ENCODE data around the gene RSU1. TPM values are rescaled to one million over a fixed set of nuclear protein-coding genes. Genes with fewer than 3 reads are reported as not detected.
A peak's percentile ranks its signal among the peaks of the same experiment; 100 is the strongest.

Gene RSU1
- 53.4 TPM for polyA plus RNA-seq (2013)

DNA sequence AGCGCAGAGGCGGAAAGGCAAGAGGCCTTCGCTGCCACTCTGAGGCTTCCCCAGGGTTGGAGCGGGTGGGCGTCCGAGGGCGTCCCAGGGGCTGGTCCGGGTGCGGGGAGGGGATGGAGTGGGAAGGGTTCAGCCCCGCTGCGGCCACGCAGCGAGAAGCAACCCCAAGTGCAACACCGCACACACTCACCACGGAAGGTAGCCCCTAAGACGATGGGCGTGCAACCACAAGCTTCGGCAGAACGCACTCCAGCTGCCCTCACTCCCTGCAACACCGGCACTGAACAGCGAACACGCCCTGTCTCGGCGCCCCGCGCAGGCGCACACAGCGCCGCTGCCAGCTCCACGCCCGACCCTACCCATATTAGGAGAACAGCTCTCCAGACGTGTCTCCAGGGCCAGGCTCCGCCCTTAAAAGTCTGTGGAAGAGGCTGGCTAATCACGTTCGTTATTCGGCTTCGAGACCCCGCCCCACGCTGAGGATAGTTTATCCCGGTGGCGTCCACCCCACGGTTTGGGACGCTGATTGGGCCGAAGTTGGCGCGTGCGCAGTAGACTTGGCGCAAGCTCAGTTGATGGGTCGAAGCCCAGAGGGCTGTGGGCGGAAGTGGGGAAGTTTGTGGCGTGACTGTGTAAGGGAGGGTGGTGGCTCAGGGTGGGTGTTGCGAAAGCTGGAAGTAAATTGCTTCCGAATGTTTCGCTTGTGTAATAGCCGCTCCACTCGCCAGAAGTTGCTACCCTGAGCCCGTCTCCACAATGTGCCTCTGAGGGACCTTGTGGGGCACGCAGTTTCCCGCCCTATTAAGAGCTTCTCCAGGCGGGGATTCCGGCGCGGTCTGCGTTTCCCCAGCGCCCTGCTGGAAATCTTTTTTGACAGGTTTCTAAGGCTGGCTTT is at the start of gene RSU1:
Gene RSU1 (minus strand): TSS at position 300 of the 895 bp plus-strand sequence. CDS start 343 bp downstream, outside the sequence.
- Histone ChIP-seq H3K9me3 (ENCODE audit: control extremely low read depth in 1 of 5, control insufficient read depth in 4 of 5, insufficient read depth in 2 of 5, low read depth in 1 of 5, low read length in 4 of 5) (peaks cover 0 to 8% (median 5%) of the 10 kb centered on the region in 5 experiments), H3K36me3 (ENCODE audit: control insufficient read depth in 4 of 4, insufficient read depth in 4 of 4, low read length in 3 of 4) (no peaks in the 10 kb centered on the region), H3K27me3 (replicated peaks in 2 of 5; ENCODE audit: control insufficient read depth in 4 of 5, insufficient read depth in 5 of 5, low read length in 4 of 5) (no peaks in the 10 kb centered on the region), H3K4me3 (ENCODE audit: control insufficient read depth in 1 of 7, extremely low read depth in 1 of 7, insufficient read depth in 4 of 7, low read depth in 2 of 7, low read length in 6 of 7) (peak within 1 kb of the TSS; percentile 55 to 96 (median 80)), H3K27ac (ENCODE audit: insufficient read depth in 1 of 2, low read depth in 1 of 2, low read length in 2 of 2, poor library complexity in 1 of 2, severe bottlenecking in 2 of 2) (peak within 1 kb of the TSS; percentile 74 to 92), H3K4me1 (ENCODE audit: control extremely low read depth in 1 of 4, control insufficient read depth in 4 of 4, insufficient read depth in 4 of 4, low read length in 3 of 4) (peaks cover 14 to 38% (median 26%) of the 10 kb centered on the region in 4 experiments)
- POLR2A ChIA-PET: interaction anchor here (0.6 to 1.0 kb wide), 2 partner anchors 9 to 415 kb away, joined by 3 read pairs; no protein-coding TSS in a partner anchor
- DNase-seq: peak; percentile 100
- WGBS (ENCODE audit: insufficient coverage): 0% methylated on average over 61 of the region's 65 CpGs
- CTCF ChIA-PET: interaction anchor here (1.2 to 2.1 kb wide), 2 partner anchors 10 to 16 kb away, joined by 3 to 6 read pairs; no protein-coding TSS in a partner anchor

DNA sequence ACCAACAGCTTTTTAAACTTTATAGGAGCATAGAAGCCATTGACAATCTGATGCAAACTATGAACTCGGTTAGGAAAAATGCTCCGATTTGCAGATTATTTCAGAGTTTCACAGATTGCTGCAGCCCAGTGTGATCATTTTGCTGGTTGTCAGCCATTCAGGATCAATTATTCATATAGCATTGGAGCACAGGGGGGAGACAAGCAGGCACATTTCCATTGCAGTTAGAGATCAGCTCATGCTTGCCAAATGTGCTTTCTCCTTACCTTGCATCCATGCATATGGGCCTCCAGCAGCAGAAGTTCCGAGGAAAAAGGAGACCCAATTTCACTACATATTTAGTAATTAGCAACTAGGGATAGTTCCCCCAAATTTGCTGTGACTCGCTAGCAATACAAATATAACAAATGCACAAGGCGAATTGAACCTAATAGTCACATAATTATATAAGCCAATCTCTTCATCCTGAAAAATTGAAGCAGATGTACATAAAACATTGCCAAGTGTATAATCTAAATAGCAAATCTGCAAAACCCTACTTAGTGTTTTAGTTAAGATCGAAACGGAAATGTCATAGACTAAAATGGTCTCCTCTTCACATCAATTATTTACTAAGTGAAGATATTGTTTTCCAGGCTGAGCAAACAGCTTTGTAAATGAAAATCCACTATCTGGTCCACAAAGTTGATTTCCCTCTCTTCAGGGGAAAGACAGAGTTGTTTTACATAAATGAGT is 49.5 kb upstream of the RSU1 start:
- Histone ChIP-seq H3K27ac (ENCODE audit: insufficient read depth in 1 of 2, low read depth in 1 of 2, low read length in 2 of 2, poor library complexity in 1 of 2, severe bottlenecking in 2 of 2) (no peak overlapping the region), H3K4me3 (ENCODE audit: control insufficient read depth in 1 of 7, extremely low read depth in 1 of 7, insufficient read depth in 4 of 7, low read depth in 2 of 7, low read length in 6 of 7) (no peak overlapping the region), H3K27me3 (replicated peaks in 2 of 5; ENCODE audit: control insufficient read depth in 4 of 5, insufficient read depth in 5 of 5, low read length in 4 of 5) (no peaks in the 10 kb centered on the region), H3K4me1 (ENCODE audit: control extremely low read depth in 1 of 4, control insufficient read depth in 4 of 4, insufficient read depth in 4 of 4, low read length in 3 of 4) (peaks cover 0 to 3% (median 2%) of the 10 kb centered on the region in 4 experiments), H3K36me3 (ENCODE audit: control insufficient read depth in 4 of 4, insufficient read depth in 4 of 4, low read length in 3 of 4) (no peaks in the 10 kb centered on the region), H3K9me3 (ENCODE audit: control extremely low read depth in 1 of 5, control insufficient read depth in 4 of 5, insufficient read depth in 2 of 5, low read depth in 1 of 5, low read length in 4 of 5) (no peaks in the 10 kb centered on the region)
- DNase-seq: no peak
- 98% methylated on average over 7 of the region's 7 CpGs for WGBS (ENCODE audit: insufficient coverage)
- POLR2A ChIA-PET: no interaction called here
- CTCF ChIA-PET: no interaction called here

DNA sequence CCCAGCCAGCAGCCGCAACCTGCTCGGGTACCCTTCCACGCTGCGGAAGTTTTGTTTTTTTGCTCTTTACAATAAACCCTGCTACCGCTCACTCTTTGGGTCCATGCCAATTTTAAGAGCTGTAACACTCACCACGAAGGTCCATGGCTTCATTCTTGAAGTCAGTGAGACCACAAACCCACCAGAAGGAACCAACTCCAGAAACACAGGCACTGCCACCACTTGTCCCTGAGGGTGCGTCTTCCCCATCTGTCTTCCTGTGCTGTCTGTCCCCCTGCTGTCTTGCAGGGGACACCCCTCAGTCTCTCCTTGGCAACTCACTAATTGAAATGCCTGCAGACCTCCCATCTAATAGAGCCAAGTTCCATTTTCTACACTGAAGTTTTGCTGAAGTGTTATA is 48.5 kb upstream of the RSU1 start:
- WGBS (ENCODE audit: insufficient coverage): 37% methylated on average over 6 of the region's 7 CpGs
- peaks cover 0 to 2% (median 0%) of the 10 kb centered on the region in 5 experiments for H3K9me3 ChIP-seq (ENCODE audit: control extremely low read depth in 1 of 5, control insufficient read depth in 4 of 5, insufficient read depth in 2 of 5, low read depth in 1 of 5, low read length in 4 of 5)
- no peak overlapping the region for H3K27ac ChIP-seq (ENCODE audit: insufficient read depth in 1 of 2, low read depth in 1 of 2, low read length in 2 of 2, poor library complexity in 1 of 2, severe bottlenecking in 2 of 2)
- DNase-seq: peak; percentile 19 to 79 (median 76)
- peaks cover 0 to 3% (median 2%) of the 10 kb centered on the region in 4 experiments for H3K4me1 ChIP-seq (ENCODE audit: control extremely low read depth in 1 of 4, control insufficient read depth in 4 of 4, insufficient read depth in 4 of 4, low read length in 3 of 4)
- CTCF ChIA-PET: no interaction called here
- no peaks in the 10 kb centered on the region for H3K36me3 ChIP-seq (ENCODE audit: control insufficient read depth in 4 of 4, insufficient read depth in 4 of 4, low read length in 3 of 4)
- POLR2A ChIA-PET: no interaction called here
- no peak overlapping the region for H3K4me3 ChIP-seq (ENCODE audit: control insufficient read depth in 1 of 7, extremely low read depth in 1 of 7, insufficient read depth in 4 of 7, low read depth in 2 of 7, low read length in 6 of 7)
- H3K27me3 ChIP-seq (replicated peaks in 2 of 5; ENCODE audit: control insufficient read depth in 4 of 5, insufficient read depth in 5 of 5, low read length in 4 of 5): no peaks in the 10 kb centered on the region

DNA sequence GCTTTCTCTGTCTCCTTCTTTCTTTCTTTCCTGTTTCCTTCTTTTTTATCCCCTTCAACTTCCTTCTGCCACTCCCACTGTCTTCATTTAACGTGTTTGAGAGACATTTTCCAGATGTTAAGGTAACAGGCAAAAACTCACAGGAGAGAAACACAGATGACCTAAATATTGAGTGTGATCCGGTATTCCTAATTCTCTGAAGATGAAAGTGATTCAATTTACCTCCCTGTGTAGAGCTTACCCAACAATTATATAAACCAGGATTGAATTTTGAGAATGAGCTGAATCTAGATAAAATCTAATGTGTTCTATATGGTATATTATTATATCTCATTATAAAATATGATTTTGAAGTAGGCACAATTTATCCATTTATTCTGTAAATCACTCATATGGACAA is 46.5 kb upstream of the RSU1 start:
- POLR2A ChIA-PET: no interaction called here
- DNase-seq: no peak
- CTCF ChIA-PET: interaction anchor here (1.6 to 1.9 kb wide), 2 partner anchors 11 to 393 kb away, joined by 4 to 8 read pairs; no protein-coding TSS in a partner anchor
- H3K4me1 ChIP-seq (ENCODE audit: control extremely low read depth in 1 of 4, control insufficient read depth in 4 of 4, insufficient read depth in 4 of 4, low read length in 3 of 4): peaks cover 0 to 3% (median 2%) of the 10 kb centered on the region in 4 experiments
- no peaks in the 10 kb centered on the region for H3K36me3 ChIP-seq (ENCODE audit: control insufficient read depth in 4 of 4, insufficient read depth in 4 of 4, low read length in 3 of 4)
- WGBS (ENCODE audit: insufficient coverage): no CpG with 5 or more reads among the region's 2 CpGs
- H3K27ac ChIP-seq (ENCODE audit: insufficient read depth in 1 of 2, low read depth in 1 of 2, low read length in 2 of 2, poor library complexity in 1 of 2, severe bottlenecking in 2 of 2): no peak overlapping the region
- no peak overlapping the region for H3K4me3 ChIP-seq (ENCODE audit: control insufficient read depth in 1 of 7, extremely low read depth in 1 of 7, insufficient read depth in 4 of 7, low read depth in 2 of 7, low read length in 6 of 7)
- no peaks in the 10 kb centered on the region for H3K27me3 ChIP-seq (replicated peaks in 2 of 5; ENCODE audit: control insufficient read depth in 4 of 5, insufficient read depth in 5 of 5, low read length in 4 of 5)
- H3K9me3 ChIP-seq (ENCODE audit: control extremely low read depth in 1 of 5, control insufficient read depth in 4 of 5, insufficient read depth in 2 of 5, low read depth in 1 of 5, low read length in 4 of 5): peaks cover 0 to 4% (median 0%) of the 10 kb centered on the region in 5 experiments

DNA sequence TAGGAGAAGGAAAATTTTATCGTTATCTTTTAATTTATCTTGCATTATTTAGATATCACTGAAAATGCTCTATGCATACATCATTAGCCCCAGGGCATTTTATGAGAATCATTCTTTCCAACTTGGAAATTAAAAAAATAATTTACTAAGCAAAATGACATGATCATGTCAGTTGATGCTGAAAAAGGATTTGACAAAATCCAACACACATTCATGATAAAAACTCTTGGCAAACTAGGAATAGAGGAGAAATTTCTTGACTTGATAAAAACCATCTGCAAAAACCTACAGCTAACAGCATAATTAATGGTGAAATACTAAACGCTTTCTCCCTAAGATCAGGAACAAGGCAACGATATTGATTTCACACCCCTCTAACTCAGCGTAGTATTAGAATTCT is 40.2 kb upstream of the RSU1 start:
- ChIA-PET POLR2A (interaction anchor here (0.6 kb wide), 1 partner anchor 333 kb away, joined by 5 read pairs; no protein-coding TSS in a partner anchor), CTCF (interaction anchor here (1.0 to 2.0 kb wide), 4 partner anchors 10 to 400 kb away, joined by 3 to 6 read pairs (median 4); no protein-coding TSS in a partner anchor)
- WGBS (ENCODE audit: insufficient coverage): no CpG with 5 or more reads among the region's 4 CpGs
- H3K36me3 ChIP-seq (ENCODE audit: control insufficient read depth in 4 of 4, insufficient read depth in 4 of 4, low read length in 3 of 4): no peaks in the 10 kb centered on the region
- H3K4me3 ChIP-seq (ENCODE audit: control insufficient read depth in 1 of 7, extremely low read depth in 1 of 7, insufficient read depth in 4 of 7, low read depth in 2 of 7, low read length in 6 of 7): no peak overlapping the region
- peaks cover 0 to 4% (median 0%) of the 10 kb centered on the region in 5 experiments for H3K9me3 ChIP-seq (ENCODE audit: control extremely low read depth in 1 of 5, control insufficient read depth in 4 of 5, insufficient read depth in 2 of 5, low read depth in 1 of 5, low read length in 4 of 5)
- H3K4me1 ChIP-seq (ENCODE audit: control extremely low read depth in 1 of 4, control insufficient read depth in 4 of 4, insufficient read depth in 4 of 4, low read length in 3 of 4): peaks cover 0 to 6% (median 4%) of the 10 kb centered on the region in 4 experiments
- H3K27ac ChIP-seq (ENCODE audit: insufficient read depth in 1 of 2, low read depth in 1 of 2, low read length in 2 of 2, poor library complexity in 1 of 2, severe bottlenecking in 2 of 2): no peak overlapping the region
- H3K27me3 ChIP-seq (replicated peaks in 2 of 5; ENCODE audit: control insufficient read depth in 4 of 5, insufficient read depth in 5 of 5, low read length in 4 of 5): no peaks in the 10 kb centered on the region
- DNase-seq: no peak

DNA sequence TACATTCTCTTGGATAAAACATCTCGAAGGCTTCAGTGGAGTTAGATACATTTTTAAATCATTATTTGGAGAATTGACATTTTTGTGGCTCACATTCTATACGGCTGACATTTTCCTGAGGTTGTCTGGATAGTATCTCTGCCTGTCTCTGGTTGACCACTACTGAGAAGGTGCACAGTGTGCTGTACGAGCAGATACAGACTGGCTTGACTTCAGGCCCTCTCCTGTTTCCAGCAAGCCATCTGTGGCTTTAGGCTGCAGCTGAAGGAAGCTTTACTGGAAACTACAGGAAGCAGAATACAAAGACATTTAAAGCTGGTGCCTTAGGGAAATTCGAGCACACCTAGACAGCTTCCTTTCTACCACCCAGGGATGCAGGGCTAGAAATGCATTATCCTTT is 39.3 kb upstream of the RSU1 start:
- ChIA-PET CTCF (interaction anchor here (0.7 to 1.4 kb wide), 5 partner anchors 12 to 400 kb away, joined by 3 to 5 read pairs (median 3); no protein-coding TSS in a partner anchor), POLR2A (no interaction called here)
- no peaks in the 10 kb centered on the region for H3K36me3 ChIP-seq (ENCODE audit: control insufficient read depth in 4 of 4, insufficient read depth in 4 of 4, low read length in 3 of 4)
- H3K27me3 ChIP-seq (replicated peaks in 2 of 5; ENCODE audit: control insufficient read depth in 4 of 5, insufficient read depth in 5 of 5, low read length in 4 of 5): no peaks in the 10 kb centered on the region
- no peak overlapping the region for H3K4me3 ChIP-seq (ENCODE audit: control insufficient read depth in 1 of 7, extremely low read depth in 1 of 7, insufficient read depth in 4 of 7, low read depth in 2 of 7, low read length in 6 of 7)
- WGBS (ENCODE audit: insufficient coverage): 27% methylated on average over 3 of the region's 4 CpGs
- H3K27ac ChIP-seq (ENCODE audit: insufficient read depth in 1 of 2, low read depth in 1 of 2, low read length in 2 of 2, poor library complexity in 1 of 2, severe bottlenecking in 2 of 2): no peak overlapping the region
- peaks cover 0 to 4% (median 0%) of the 10 kb centered on the region in 5 experiments for H3K9me3 ChIP-seq (ENCODE audit: control extremely low read depth in 1 of 5, control insufficient read depth in 4 of 5, insufficient read depth in 2 of 5, low read depth in 1 of 5, low read length in 4 of 5)
- H3K4me1 ChIP-seq (ENCODE audit: control extremely low read depth in 1 of 4, control insufficient read depth in 4 of 4, insufficient read depth in 4 of 4, low read length in 3 of 4): peaks cover 0 to 6% (median 4%) of the 10 kb centered on the region in 4 experiments
- no peak for DNase-seq

Measured in common myeloid progenitor, CD34-positive (primary cell).